HEK293T (cell line): ENCODE measurements around the gene FBXO21.

Experiments
- CTCF ChIA-PET: fragments of 350-600 bp; formaldehyde crosslinking; extraction: SDS; loops from one replicate; lab custom pipeline; 2021; ENCODE audit warnings: antibody characterized with exemption, inconsistent platforms; lab: Yijun Ruan, JAX
- POLR2A ChIA-PET: fragments of 350-600 bp; formaldehyde crosslinking; extraction: SDS; loops from one replicate; lab custom pipeline; 2020; ENCODE audit warnings: antibody characterized with exemption, inconsistent platforms; lab: Yijun Ruan, JAX
- DNase-seq: peaks from one replicate; pipeline ENCODE4 v3.0.0; 2012; ENCODE audit warnings: mixed read lengths; ENCODE audit errors: extremely low spot score
- ARNT ChIP-seq: fragments of 450-650 bp; IDR thresholded peaks from 2 replicates; pipeline ENCODE4 v1.6.1; 2017; ENCODE audit warnings: mild to moderate bottlenecking
- BHLHE40 ChIP-seq: fragments of 450-650 bp; IDR thresholded peaks from 2 replicates; pipeline ENCODE4 v1.6.1; 2016; ENCODE audit warnings: mild to moderate bottlenecking, moderate library complexity, borderline replicate concordance
- CTBP1 ChIP-seq: fragments of 450-650 bp; IDR thresholded peaks from 2 replicates; pipeline ENCODE4 v1.6.1; 2016; ENCODE audit warnings: borderline replicate concordance
- ELF4 ChIP-seq: fragments of 450-650 bp; IDR thresholded peaks from 2 replicates; pipeline ENCODE4 v1.6.1; 2017; ENCODE audit warnings: antibody characterized with exemption
- FOXA1 ChIP-seq: fragments of 450-650 bp; IDR thresholded peaks from 2 replicates; pipeline ENCODE4 v1.6.1; 2016; ENCODE audit warnings: mild to moderate bottlenecking
- FOXK2 ChIP-seq: fragments of 450-650 bp; IDR thresholded peaks from 2 replicates; pipeline ENCODE4 v1.6.1; 2016; ENCODE audit warnings: mild to moderate bottlenecking
- FOXM1 ChIP-seq: fragments of 450-650 bp; IDR thresholded peaks from 2 replicates; pipeline ENCODE4 v1.6.1; 2017; ENCODE audit warnings: mild to moderate bottlenecking, borderline replicate concordance
- HDGF ChIP-seq: fragments of 450-650 bp; IDR thresholded peaks from 2 replicates; pipeline ENCODE4 v1.6.1; 2017; ENCODE audit warnings: antibody characterized with exemption, borderline replicate concordance
- L3MBTL2 ChIP-seq: fragments of 450-650 bp; conservative IDR thresholded peaks from 2 replicates; pipeline ENCODE4 v1.6.1; 2016; ENCODE audit warnings: mild to moderate bottlenecking
- LEF1 ChIP-seq: fragments of 450-650 bp; IDR thresholded peaks from 2 replicates; pipeline ENCODE4 v1.6.1; 2017; ENCODE audit warnings: mild to moderate bottlenecking, borderline replicate concordance
- NFRKB ChIP-seq: fragments of 450-650 bp; IDR thresholded peaks from 2 replicates; pipeline ENCODE4 v1.6.1; 2016; ENCODE audit warnings: mild to moderate bottlenecking, moderate library complexity
- PKNOX1 ChIP-seq: fragments of 450-650 bp; IDR thresholded peaks from 2 replicates; pipeline ENCODE4 v1.6.1; 2016
- SP1 ChIP-seq: fragments of 450-650 bp; IDR thresholded peaks from 2 replicates; pipeline ENCODE4 v1.6.1; 2017
- SUZ12 ChIP-seq: fragments of 450-650 bp; IDR thresholded peaks from 2 replicates; pipeline ENCODE4 v1.6.1; 2016; ENCODE audit warnings: mild to moderate bottlenecking
- TARDBP ChIP-seq: fragments of 450-650 bp; IDR thresholded peaks from 2 replicates; pipeline ENCODE4 v1.6.1; 2016
- ZNF384 ChIP-seq: fragments of 450-650 bp; IDR thresholded peaks from 2 replicates; pipeline ENCODE4 v1.6.1; 2016

The FBXO21 gene

GRCh38 chr12:117102800-117103181, 87.5 kb downstream of the FBXO21 start:
- CTCF ChIA-PET = no interaction called here
- POLR2A ChIA-PET = no interaction called here
- TF ChIP-seq SUZ12 (no peak), PKNOX1 (no peak), L3MBTL2 (no peak), ZNF384 (no peak), SP1 (no peak), NFRKB (no peak), LEF1 (no peak), FOXA1 (no peak), ELF4 (no peak), HDGF (no peak)

GRCh38 chr12:117101953-117102799, 88.1 kb downstream of the FBXO21 start:
- ChIA-PET POLR2A (no interaction called here), CTCF (no interaction called here)
- no peak for DNase-seq
- TF ChIP-seq ZNF384 (no peak), SP1 (no peak), TARDBP (no peak), FOXM1 (no peak), BHLHE40 (no peak), ELF4 (no peak), SUZ12 (no peak), PKNOX1 (no peak), HDGF (no peak), ARNT (no peak), LEF1 (no peak), NFRKB (no peak), CTBP1 (no peak), FOXA1 (no peak), L3MBTL2 (no peak)

More at GRCh38 chr12:117102800-117103181, 87.5 kb downstream of the FBXO21 start:
- DNase-seq = no peak

GRCh38 chr12:117100851-117101673, 89.2 kb downstream of the FBXO21 start:
- DNase-seq = no peak
- POLR2A ChIA-PET = no interaction called here
- CTCF ChIA-PET = interaction anchor here (0.6 kb wide), 1 partner anchor 49 kb away, joined by 3 read pairs; no protein-coding TSS in a partner anchor
- TF ChIP-seq TARDBP (no peak), FOXK2 (no peak), SUZ12 (no peak), SP1 (no peak), ELF4 (no peak), L3MBTL2 (no peak), BHLHE40 (no peak), FOXM1 (no peak), ARNT (no peak), NFRKB (no peak), PKNOX1 (no peak), HDGF (no peak), FOXA1 (no peak), ZNF384 (no peak), CTBP1 (no peak), LEF1 (no peak)

GRCh38 chr12:117100251-117100650, 90.0 kb downstream of the FBXO21 start:
- no peak for TF ChIP-seq FOXK2
- TF ChIP-seq SUZ12 = no peak
- POLR2A ChIA-PET = no interaction called here
- CTCF ChIA-PET = no interaction called here
- peak; percentile 44 for DNase-seq

- CTCF ChIA-PET = no interaction called here
Observed at GRCh38 chr12:117098361-117099217, 91.7 kb downstream of the FBXO21 start.

More at GRCh38 chr12:117098361-117099217, 91.7 kb downstream of the FBXO21 start:
- TF ChIP-seq TARDBP (no peak), FOXK2 (no peak), FOXM1 (no peak), BHLHE40 (no peak), CTBP1 (no peak), SUZ12 (no peak), ZNF384 (no peak), PKNOX1 (no peak), ARNT (no peak), NFRKB (no peak), LEF1 (no peak)
- POLR2A ChIA-PET = no interaction called here
- DNase-seq = peak; percentile 40
